Activated CD8-positive, alpha-beta memory T cell treated with anti-CD3 and anti-CD28 coated beads, Interleukin-2, amount 10 ng/mL, durations not matched to agents 7 days and 5 days (primary cell): ENCODE results near the gene USP34. TPM values are rescaled to one million over a fixed set of nuclear protein-coding genes. Genes with fewer than 3 reads are reported as not detected.
"Not testable (repeated sequence)": the region's sequence is repeated elsewhere in the genome, so short reads cannot be mapped to it uniquely, and the experiment has no call there.

Experiments
- ATAC-seq: fragments of 150-1000 bp; cut with Tn5 transposase; one replicate; pipeline ENCODE4 v1.10.0; 2021; ENCODE audit warnings: moderate library complexity
- CTCF ChIA-PET: fragments of 350-600 bp; sonication (Branson Sonifier 250); formaldehyde crosslinking; loops from one replicate; lab custom pipeline; 2021; ENCODE audit warnings: antibody characterized with exemption; lab: Charles Lee
- DNase-seq: peaks from one replicate; pipeline ENCODE4 v3.0.0-alpha.2; 2020
- H3K27ac Mint-ChIP-seq: one replicate; pipeline ENCODE4 v1.8.0; 2021; ENCODE audit warnings: mild to moderate bottlenecking, mixed read lengths
- H3K27me3 Mint-ChIP-seq: one replicate; pipeline ENCODE4 v1.8.0; 2021; ENCODE audit warnings: mixed read lengths
- H3K36me3 Mint-ChIP-seq: one replicate; pipeline ENCODE4 v1.8.0; 2021; ENCODE audit warnings: mild to moderate bottlenecking, mixed read lengths
- H3K4me1 Mint-ChIP-seq: one replicate; pipeline ENCODE4 v1.8.0; 2021; ENCODE audit warnings: mixed read lengths
- H3K4me3 Mint-ChIP-seq: one replicate; pipeline ENCODE4 v1.8.0; 2021; ENCODE audit warnings: mild to moderate bottlenecking, moderate library complexity, mixed read lengths
- H3K9me3 Mint-ChIP-seq: one replicate; pipeline ENCODE4 v1.8.0; 2022; ENCODE audit warnings: low read depth, mixed read lengths
- total RNA-seq, 2 experiments: library from RNA; stranded (reverse); gene quantifications; one replicate each; pipeline ENCODE4 v1.2.3, GENCODE V29; 2021

USP34 gene
- total RNA-seq, 2 experiments from 2014 or later, result 70.3 to 93.7 TPM

DNA sequence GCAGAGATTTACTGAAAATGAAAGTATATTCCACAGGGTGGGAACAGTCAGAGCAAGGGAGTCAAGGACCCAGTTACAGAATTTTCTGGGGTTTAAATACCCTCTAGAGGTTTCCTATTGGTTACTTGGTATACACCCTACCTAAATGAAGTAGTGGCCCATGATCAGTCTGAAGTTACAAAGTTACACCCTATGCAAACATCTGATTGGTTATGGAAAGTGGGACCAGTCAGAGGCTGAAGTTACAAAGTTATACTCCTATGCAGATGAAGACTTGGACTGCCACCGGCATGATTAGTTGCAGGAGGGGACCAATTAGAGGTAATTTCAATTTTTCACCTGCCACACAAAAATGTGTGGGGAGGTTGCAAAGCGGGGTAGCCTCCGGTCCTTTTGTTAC, 56.2 kb downstream of the USP34 start:
- Mint-ChIP-seq H3K9me3 (no peaks in the 10 kb centered on the region), H3K4me1 (peaks cover 30% of the 10 kb centered on the region), H3K27me3 (no peaks in the 10 kb centered on the region), H3K36me3 (peaks cover 3% of the 10 kb centered on the region), H3K27ac (no peak overlapping the region), H3K4me3 (no peak overlapping the region)
- CTCF ChIA-PET, result no interaction called here
- DNase-seq (no peak), ATAC-seq (no peak)

DNA sequence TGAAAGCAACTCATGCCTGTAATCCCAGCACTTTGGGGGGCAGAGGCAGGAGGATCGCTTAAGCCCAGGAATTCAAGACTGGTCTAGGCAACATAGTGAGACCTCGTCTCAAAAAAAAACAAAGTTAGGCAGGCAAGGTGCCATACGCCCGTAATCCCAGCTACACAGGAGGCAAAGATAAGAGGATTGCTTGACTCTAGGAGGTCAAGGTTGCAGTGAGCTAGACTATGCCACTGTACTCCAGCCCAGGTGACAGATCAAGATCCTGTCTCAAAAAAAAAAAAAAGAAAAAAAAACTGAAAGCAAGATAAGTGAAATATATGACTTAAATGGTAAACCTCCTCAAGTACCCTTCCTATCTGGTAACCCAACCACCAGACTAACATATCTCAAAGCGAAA, 59.8 kb downstream of the USP34 start:
- Mint-ChIP-seq H3K27ac (no peak overlapping the region), H3K9me3 (no peaks in the 10 kb centered on the region), H3K4me1 (peaks cover 17% of the 10 kb centered on the region), H3K36me3 (peaks cover 5% of the 10 kb centered on the region), H3K4me3 (no peak overlapping the region), H3K27me3 (no peaks in the 10 kb centered on the region)
- ATAC-seq (no peak), DNase-seq (no peak)
- CTCF ChIA-PET, result interaction anchor here (0.8 to 1.3 kb wide), 3 partner anchors 10 to 25 kb away, joined by 3 read pairs; no protein-coding TSS in a partner anchor

DNA sequence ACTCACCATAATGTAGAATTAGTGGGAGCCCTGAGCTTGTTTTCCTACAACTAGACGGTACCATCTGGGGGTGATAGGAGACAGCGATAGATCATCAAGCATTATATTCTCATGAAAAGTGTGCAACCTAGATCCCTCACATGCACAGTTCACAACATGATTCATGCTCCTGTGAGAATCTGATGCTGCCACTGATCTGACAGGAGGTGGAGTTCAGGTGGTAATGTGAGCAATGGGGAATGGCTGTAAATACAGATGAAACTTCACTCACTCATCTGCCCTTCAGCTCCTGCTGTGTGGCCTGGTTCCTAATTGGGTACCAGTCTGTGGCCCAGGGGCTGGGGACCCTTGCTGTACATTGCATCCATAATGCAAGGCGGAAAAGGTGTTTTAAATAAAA, 60.7 kb downstream of the USP34 start:
- Mint-ChIP-seq H3K36me3 (peaks cover 12% of the 10 kb centered on the region), H3K9me3 (no peaks in the 10 kb centered on the region), H3K4me1 (peaks cover 17% of the 10 kb centered on the region), H3K4me3 (no peak overlapping the region), H3K27ac (no peak overlapping the region), H3K27me3 (no peaks in the 10 kb centered on the region)
- DNase-seq (no peak), ATAC-seq (no peak)
- CTCF ChIA-PET, result no interaction called here

DNA sequence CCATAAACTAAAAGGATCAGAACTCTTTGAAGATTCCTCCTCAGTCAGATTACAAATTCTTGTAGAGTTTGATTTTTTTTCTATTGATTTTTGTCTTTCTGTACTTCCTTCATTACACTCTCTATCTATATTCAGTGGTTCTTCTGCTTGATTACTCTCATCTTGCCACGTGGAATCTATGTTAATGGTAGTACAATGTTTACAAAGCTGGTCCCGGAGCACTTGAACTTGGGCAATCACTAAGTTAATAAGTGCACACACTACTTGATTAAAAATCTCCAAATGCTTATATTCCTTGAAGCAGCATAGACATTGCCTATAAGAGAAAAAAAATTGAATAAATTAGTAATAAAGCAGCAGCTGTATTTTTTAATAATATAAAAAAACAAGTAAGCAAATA, 65.1 kb downstream of the USP34 start:
- DNase-seq (no peak), ATAC-seq (no peak)
- H3K27me3 Mint-ChIP-seq, result no peaks in the 10 kb centered on the region
- H3K27ac Mint-ChIP-seq, result no peak overlapping the region
- H3K4me1 Mint-ChIP-seq, result peaks cover 4% of the 10 kb centered on the region
- no peaks in the 10 kb centered on the region for H3K9me3 Mint-ChIP-seq
- peaks cover 18% of the 10 kb centered on the region for H3K36me3 Mint-ChIP-seq
- no peak overlapping the region for H3K4me3 Mint-ChIP-seq
- CTCF ChIA-PET, result interaction anchor here (0.8 to 1.8 kb wide), 2 partner anchors 12 to 731 kb away, joined by 3 to 4 read pairs; no protein-coding TSS in a partner anchor

DNA sequence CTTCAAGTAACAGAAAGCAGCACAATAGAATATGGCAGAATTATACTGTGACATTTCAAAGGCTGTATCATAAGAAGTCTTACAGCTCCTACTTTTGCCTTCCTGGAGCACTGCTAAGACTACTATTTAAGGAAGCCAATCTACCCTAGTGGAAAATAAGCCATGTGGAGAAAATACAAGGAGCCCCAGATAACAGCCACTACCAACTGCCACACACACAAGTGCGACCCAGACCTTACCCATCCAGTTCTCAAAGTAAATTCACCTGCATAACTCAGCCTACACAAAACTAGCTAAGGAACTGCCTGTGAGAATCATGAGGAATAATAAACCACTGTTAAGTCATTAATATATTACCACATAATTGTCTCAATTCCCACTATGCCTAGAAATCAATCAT, 66.4 kb downstream of the USP34 start:
- H3K9me3 Mint-ChIP-seq, result no peaks in the 10 kb centered on the region
- CTCF ChIA-PET, result no interaction called here
- DNase-seq, result no peak
- H3K27ac Mint-ChIP-seq, result no peak overlapping the region
- H3K4me3 Mint-ChIP-seq, result no peak overlapping the region
- H3K27me3 Mint-ChIP-seq, result no peaks in the 10 kb centered on the region
- ATAC-seq, result no peak
- peaks cover 18% of the 10 kb centered on the region for H3K36me3 Mint-ChIP-seq
- H3K4me1 Mint-ChIP-seq, result no peaks in the 10 kb centered on the region

DNA sequence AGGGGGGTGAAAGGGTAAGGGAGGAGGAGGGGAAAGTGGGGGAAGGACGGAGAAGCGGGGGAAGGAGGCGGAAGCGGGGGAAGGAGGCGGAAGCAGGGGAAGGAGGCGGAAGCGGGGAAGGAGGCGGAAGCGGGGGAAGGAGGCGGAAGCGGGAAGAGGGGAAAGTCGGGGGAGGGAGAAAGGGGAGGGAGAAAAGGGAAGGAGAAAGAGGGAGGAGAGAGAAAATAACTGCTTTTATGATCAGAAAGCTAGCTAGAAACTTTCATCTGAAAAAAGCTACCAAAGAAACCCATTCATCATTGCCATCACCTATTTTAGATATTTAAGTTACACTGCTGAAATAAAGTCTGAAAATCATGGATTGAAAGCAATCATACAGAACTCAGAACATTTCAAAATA, 72.5 kb downstream of the USP34 start:
- Mint-ChIP-seq H3K27me3 (no peaks in the 10 kb centered on the region), H3K4me1 (no peaks in the 10 kb centered on the region), H3K36me3 (peaks cover 12% of the 10 kb centered on the region), H3K4me3 (no peak overlapping the region), H3K27ac (no peak overlapping the region), H3K9me3 (no peaks in the 10 kb centered on the region)
- no peak for DNase-seq
- no peak for ATAC-seq
- CTCF ChIA-PET, result no interaction called here

DNA sequence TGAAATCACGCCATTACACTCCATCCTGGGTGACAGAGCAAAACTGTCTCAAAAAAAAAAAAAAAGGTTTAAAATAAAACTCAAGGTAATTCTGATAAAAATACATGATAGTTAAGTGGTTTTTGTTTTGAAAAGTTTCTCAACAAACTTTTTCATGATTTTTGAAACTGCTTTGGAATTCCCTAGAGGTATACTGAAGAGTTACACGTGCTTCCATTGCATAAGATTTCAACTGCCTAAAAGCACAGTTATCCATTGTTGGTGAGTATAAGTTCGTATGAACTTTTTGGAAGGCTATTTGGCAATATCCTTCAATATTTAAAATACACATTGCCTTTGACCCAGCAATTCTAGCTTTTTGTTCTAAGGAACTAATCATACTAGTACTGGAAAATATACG, 74.9 kb downstream of the USP34 start:
- no peak for ATAC-seq
- CTCF ChIA-PET, result no interaction called here

DNA sequence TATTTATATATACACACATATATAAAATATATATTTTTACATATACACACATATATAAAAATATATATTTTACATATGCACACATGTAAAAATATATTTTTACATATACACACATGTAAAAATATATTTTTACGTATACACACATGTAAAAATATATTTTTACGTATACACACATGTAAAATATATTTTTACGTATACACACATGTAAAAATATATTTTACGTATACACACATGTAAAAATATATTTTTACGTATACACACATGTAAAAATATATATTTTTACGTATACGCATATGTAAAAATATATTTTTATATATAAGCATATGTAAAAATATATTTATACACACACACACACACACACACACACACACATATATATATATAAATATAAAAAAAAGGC, 83.3 kb downstream of the USP34 start:
- ATAC-seq, CTCF ChIA-PET, H3K4me1 Mint-ChIP-seq, DNase-seq, H3K27me3 Mint-ChIP-seq, H3K27ac Mint-ChIP-seq, H3K9me3 Mint-ChIP-seq, H3K4me3 Mint-ChIP-seq: not testable (repeated sequence)
- H3K36me3 Mint-ChIP-seq, result peaks cover 20% of the 10 kb centered on the region

More for the DNA sequence above, 74.9 kb downstream of the USP34 start:
- Mint-ChIP-seq H3K27ac (no peak overlapping the region), H3K4me1 (peaks cover 2% of the 10 kb centered on the region), H3K4me3 (no peak overlapping the region), H3K9me3 (no peaks in the 10 kb centered on the region), H3K27me3 (no peaks in the 10 kb centered on the region), H3K36me3 (peaks cover 12% of the 10 kb centered on the region)
- no peak for DNase-seq

DNA sequence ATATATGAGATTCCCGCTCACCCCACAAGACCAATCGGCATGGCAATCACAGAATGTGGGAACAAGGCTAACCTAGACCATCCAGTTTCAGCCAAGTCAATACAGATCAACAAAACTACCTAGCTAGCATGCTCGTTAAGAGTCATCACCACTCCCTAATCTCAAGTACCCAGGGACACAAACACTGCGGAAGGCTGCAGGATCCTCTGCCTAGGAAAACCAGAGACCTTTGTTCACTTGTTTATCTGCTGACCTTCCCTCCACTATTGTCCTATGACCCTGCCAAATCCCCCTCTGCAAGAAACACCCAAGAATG, 90.0 kb downstream of the USP34 start:
- H3K36me3 Mint-ChIP-seq, result peaks cover 58% of the 10 kb centered on the region
- H3K4me1 Mint-ChIP-seq, H3K4me3 Mint-ChIP-seq, H3K27me3 Mint-ChIP-seq, CTCF ChIA-PET, H3K9me3 Mint-ChIP-seq, H3K27ac Mint-ChIP-seq, DNase-seq, ATAC-seq: not testable (repeated sequence)

DNA sequence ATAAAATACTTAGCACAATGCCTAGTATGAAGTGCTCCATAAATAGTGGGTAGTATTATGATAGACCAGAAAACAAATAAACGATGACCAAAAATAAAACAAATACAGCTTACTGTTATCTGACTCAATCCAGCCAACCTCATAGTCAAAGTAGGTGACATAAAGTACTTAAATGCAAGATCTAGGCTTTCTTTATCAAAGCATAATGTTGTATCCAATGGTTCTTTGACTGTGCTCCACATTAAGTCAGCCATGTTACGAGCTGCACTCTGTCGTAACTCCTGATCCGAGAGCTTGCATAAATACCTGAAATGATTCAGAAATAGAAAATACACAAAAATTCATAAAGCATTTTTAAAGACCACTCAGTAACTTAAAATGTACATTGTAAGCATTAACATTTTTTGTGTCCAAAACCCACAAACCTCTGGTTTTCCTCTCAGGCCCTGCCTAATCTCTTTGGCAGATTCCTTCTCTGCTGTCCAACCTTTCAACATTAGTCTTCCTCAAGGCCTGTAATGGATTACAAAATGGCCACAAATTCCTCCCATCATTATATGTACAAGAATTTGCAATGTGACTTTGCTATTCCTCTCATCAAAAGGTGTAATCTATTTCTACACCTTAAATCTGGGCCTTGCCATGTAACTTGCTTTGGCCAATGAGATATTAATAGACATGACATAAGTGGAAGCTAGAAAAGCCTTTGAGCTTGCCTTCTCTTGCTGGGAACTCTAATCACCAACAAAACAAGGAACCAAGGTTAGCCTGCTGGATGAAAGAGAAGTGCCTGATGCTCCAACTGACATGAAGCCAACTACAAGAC, 90.6 kb downstream of the USP34 start:
- H3K27ac Mint-ChIP-seq, result no peak overlapping the region
- no peak for ATAC-seq
- CTCF ChIA-PET, result no interaction called here
- no peak for DNase-seq
- peaks cover 60% of the 10 kb centered on the region for H3K36me3 Mint-ChIP-seq
- no peaks in the 10 kb centered on the region for H3K27me3 Mint-ChIP-seq
- no peaks in the 10 kb centered on the region for H3K9me3 Mint-ChIP-seq
- no peak overlapping the region for H3K4me3 Mint-ChIP-seq
- no peaks in the 10 kb centered on the region for H3K4me1 Mint-ChIP-seq

DNA sequence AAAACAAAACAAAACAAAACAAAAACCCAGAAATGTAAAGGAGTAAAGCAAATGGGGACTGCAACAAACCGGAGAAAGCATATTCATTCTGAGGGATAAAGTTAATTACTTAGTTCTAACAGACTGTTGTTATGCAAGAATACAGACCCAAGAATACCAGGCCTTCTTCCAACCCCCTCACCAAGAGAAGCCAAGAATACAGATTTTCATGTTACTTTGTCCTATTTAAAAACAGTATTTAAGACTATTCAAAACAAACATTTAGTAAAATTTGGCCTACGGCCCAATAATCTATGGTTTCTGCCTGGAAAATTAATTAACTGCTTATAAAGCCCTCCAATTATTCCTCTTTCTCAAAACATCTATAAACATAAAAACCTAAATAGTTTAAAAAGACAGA, 91.4 kb downstream of the USP34 start:
- Mint-ChIP-seq H3K4me1 (no peaks in the 10 kb centered on the region), H3K27me3 (no peaks in the 10 kb centered on the region), H3K27ac (no peak overlapping the region), H3K36me3 (peaks cover 63% of the 10 kb centered on the region), H3K9me3 (no peaks in the 10 kb centered on the region), H3K4me3 (no peak overlapping the region)
- ATAC-seq (no peak), DNase-seq (no peak)
- CTCF ChIA-PET, result no interaction called here

DNA sequence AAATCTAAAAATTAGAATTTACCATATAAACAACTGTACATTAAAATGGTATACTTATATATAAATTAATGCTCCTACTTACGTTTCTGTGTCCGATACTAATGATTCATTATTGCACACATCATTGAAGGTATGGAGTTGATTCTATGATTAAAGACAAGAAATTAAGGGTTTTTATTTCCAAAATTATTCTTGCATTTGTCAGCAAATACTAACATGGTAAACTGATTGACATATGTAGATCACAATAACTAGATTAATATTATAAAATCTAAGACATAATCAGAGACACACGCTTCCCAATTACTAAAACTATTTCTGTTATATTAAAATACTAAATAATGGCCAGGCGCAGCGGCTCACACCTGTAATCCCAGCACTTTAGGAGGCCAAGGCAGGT, 92.6 kb downstream of the USP34 start:
- Mint-ChIP-seq H3K4me1 (no peaks in the 10 kb centered on the region), H3K36me3 (peaks cover 74% of the 10 kb centered on the region), H3K9me3 (no peaks in the 10 kb centered on the region), H3K27me3 (no peaks in the 10 kb centered on the region), H3K27ac (no peak overlapping the region), H3K4me3 (no peak overlapping the region)
- CTCF ChIA-PET, result interaction anchor here (0.8 kb wide), 1 partner anchor 18 kb away, joined by 3 read pairs; no protein-coding TSS in a partner anchor
- ATAC-seq (no peak), DNase-seq (no peak)

DNA sequence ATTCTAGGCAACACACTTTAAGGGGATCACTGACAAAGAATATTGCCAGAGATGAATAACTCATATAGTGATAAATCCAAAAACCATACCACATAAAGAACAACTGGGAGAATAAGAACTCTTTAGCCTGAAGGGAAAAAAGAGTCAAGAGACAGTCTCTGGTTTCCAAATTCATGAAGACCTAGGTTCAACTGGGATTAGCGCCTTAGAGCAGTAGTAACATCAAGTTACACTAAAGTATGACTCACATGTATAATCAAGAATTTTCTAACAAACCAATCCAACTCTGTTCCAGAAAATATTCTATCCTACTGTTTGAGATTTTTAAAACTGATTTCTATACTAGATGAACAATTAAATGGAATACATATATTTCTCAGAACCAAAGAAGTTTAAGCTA, 93.8 kb downstream of the USP34 start:
- DNase-seq (no peak), ATAC-seq (no peak)
- peaks cover 74% of the 10 kb centered on the region for H3K36me3 Mint-ChIP-seq
- H3K4me3 Mint-ChIP-seq, result no peak overlapping the region
- H3K9me3 Mint-ChIP-seq, result no peaks in the 10 kb centered on the region
- CTCF ChIA-PET, result no interaction called here
- no peaks in the 10 kb centered on the region for H3K4me1 Mint-ChIP-seq
- no peaks in the 10 kb centered on the region for H3K27me3 Mint-ChIP-seq
- H3K27ac Mint-ChIP-seq, result no peak overlapping the region

DNA sequence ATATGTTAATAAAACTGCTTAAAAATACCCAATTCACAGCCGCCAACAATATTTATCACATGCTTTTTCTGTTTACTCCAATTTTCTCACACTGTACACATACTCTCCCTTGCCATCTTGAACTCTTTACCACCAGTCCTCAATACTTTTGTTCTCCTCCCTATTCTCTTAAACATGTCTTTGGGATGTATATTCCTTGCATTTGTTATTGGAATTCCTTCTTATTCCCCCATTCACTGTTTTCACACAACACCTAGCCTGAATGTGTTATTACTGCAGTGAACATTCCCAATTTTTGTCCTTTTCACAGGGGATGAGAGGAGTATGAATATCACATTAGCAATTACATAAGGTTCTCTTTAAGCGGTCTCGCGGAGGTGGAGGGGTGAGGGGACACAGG, 94.7 kb downstream of the USP34 start:
- H3K4me1 Mint-ChIP-seq, result no peaks in the 10 kb centered on the region
- H3K27me3 Mint-ChIP-seq, result no peaks in the 10 kb centered on the region
- peaks cover 69% of the 10 kb centered on the region for H3K36me3 Mint-ChIP-seq
- no peak overlapping the region for H3K4me3 Mint-ChIP-seq
- ATAC-seq (no peak), DNase-seq (no peak)
- no peaks in the 10 kb centered on the region for H3K9me3 Mint-ChIP-seq
- H3K27ac Mint-ChIP-seq, result no peak overlapping the region
- CTCF ChIA-PET, result no interaction called here
